ENCODE data around the gene STXBP6.

Gene STXBP6

DNA sequence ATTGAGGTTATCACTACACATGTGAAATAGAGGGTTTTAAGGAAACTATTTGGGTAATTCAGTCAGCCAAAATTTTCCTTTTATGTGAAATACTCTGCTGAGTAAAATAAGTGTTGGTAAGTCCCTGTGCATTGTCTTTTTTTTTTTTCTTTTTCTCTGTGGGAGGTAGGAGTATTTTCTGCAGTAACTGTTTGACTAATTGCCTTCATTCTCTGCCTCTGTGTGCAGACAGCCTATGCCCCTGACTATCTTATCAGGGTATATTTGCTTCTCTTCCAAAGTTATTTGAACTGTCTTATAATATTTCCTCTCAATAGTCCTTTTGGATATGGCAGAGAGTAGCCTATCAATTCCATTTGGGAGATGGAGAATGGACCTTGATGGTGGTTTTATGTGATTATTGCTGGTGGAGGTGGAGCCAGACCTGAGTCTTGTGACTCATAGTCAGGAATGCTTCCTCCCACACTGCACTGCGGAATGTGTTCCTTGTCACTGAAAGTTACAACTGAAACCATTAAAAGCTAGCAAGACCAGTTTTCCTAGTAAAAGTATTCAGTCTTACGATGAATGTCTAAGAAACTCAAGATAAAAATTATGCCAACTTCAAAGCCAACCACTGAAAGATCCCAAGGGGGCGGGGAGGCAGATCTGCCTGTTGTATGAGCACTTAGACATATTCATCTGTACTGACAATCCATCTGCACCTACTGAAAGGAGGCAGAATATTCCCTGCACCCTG lies 40.9 kb upstream of the STXBP6 start:
- no peak overlapping the region for H3K27ac ChIP-seq
- H3K36me3 ChIP-seq (replicated peaks), result no peaks in the 10 kb centered on the region
- H3K4me3 ChIP-seq (ENCODE audit: low read depth, low read length), result no peak overlapping the region
- H3K27me3 ChIP-seq (replicated peaks), result no peaks in the 10 kb centered on the region
- in situ Hi-C loops (cut with HindIII; ENCODE audit: low pct_ligation_motif_present, low sequenced_read_pairs), result no loop called here
- no peak for TF ChIP-seq CTCF (IDR thresholded peaks at IDR 0.05; ENCODE audit: low read depth, low read length, missing control alignments)
- DNase-seq, result peak; percentile 1

DNA sequence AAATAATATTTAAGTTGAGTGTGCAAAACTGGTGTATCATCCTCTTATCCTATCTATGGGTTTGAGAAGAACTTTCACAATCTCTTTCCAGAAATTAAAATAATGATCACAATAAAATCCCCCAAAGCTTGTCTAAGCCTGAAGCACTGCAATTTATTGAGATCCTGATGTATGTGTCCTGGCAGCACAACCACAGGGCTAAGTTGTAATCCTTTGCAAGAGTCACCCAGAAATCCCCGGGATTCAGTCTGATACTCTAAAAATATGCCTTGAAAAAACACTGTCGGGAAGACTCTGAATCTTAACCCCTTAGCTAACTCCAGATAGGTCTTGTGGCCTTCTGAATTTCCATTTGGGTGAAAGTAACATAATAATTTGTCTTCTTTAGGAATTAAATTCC lies 40.3 kb upstream of the STXBP6 start:
- DNase-seq, result no peak
- TF ChIP-seq CTCF (IDR thresholded peaks at IDR 0.05; ENCODE audit: low read depth, low read length, missing control alignments), result no peak
- Histone ChIP-seq H3K36me3 (replicated peaks) (no peaks in the 10 kb centered on the region), H3K4me3 (ENCODE audit: low read depth, low read length) (no peak overlapping the region), H3K27ac (no peak overlapping the region), H3K27me3 (replicated peaks) (no peaks in the 10 kb centered on the region)
- in situ Hi-C loops (cut with HindIII; ENCODE audit: low pct_ligation_motif_present, low sequenced_read_pairs), result no loop called here

GRCh38 chr14:25089496-25089895 lies 39.5 kb upstream of the STXBP6 start:
- H3K4me3 ChIP-seq (ENCODE audit: low read depth, low read length), result no peak overlapping the region
- H3K36me3 ChIP-seq (replicated peaks), result no peaks in the 10 kb centered on the region
- in situ Hi-C loops (cut with HindIII; ENCODE audit: low pct_ligation_motif_present, low sequenced_read_pairs), result no loop called here
- DNase-seq, result no peak
- H3K27me3 ChIP-seq (replicated peaks), result no peaks in the 10 kb centered on the region
- H3K27ac ChIP-seq, result no peak overlapping the region
- TF ChIP-seq CTCF (IDR thresholded peaks at IDR 0.05; ENCODE audit: low read depth, low read length, missing control alignments), result no peak

DNA sequence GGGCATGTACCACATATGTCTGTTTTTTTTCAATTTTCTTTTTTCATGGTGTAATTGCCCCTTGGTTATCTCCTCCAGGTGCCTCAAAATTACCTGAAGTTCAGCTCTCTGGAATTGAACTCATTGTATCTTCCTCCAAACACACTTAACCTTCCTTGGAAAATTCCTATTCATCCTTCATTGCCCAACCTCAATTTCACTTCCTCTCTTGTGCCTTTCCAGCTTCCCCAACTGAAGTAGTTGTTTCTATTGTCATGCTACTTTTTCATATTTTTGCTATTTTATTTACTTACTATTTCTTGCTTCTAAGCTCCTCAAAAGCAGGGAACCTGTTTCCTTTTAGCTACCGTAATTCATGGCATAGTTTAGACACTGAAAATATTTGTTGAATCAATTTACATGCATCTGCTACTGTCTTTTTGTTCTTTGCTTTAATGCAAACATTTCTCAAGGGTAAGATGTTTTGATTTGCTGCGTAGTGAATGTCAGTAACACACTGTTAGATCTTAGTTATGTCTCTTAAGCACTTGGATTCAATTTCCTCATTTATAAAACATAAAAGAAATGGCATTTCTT lies 37.0 kb upstream of the STXBP6 start:
- H3K27ac ChIP-seq, result no peak overlapping the region
- in situ Hi-C loops (cut with HindIII; ENCODE audit: low pct_ligation_motif_present, low sequenced_read_pairs), result no loop called here
- TF ChIP-seq CTCF (IDR thresholded peaks at IDR 0.05; ENCODE audit: low read depth, low read length, missing control alignments), result no peak
- H3K27me3 ChIP-seq (replicated peaks), result no peaks in the 10 kb centered on the region
- H3K4me3 ChIP-seq (ENCODE audit: low read depth, low read length), result no peak overlapping the region
- no peaks in the 10 kb centered on the region for H3K36me3 ChIP-seq (replicated peaks)
- no peak for DNase-seq

DNA sequence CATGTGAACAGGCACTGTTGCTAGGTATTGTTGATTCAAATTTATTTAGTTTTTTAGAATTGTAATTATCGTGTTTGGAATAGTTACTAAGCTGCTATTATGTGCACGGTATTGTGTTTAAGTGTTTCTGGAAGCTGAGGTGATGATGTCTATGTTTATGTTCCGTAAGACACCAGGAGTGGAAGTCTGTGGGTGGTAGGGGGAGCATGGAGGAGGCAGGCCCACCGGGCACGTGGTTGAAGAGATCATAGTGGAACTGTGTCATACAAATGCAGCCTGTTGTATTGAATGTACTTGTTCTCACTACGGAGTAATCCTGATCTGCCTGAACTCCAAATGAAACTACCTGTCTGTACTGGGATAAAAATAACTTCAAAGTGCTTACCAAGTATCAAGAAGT lies 36.1 kb upstream of the STXBP6 start:
- no peaks in the 10 kb centered on the region for H3K36me3 ChIP-seq (replicated peaks)
- no peak for DNase-seq
- H3K27ac ChIP-seq, result no peak overlapping the region
- in situ Hi-C loops (cut with HindIII; ENCODE audit: low pct_ligation_motif_present, low sequenced_read_pairs), result no loop called here
- TF ChIP-seq CTCF (IDR thresholded peaks at IDR 0.05; ENCODE audit: low read depth, low read length, missing control alignments), result no peak
- no peak overlapping the region for H3K4me3 ChIP-seq (ENCODE audit: low read depth, low read length)
- no peaks in the 10 kb centered on the region for H3K27me3 ChIP-seq (replicated peaks)

- H3K4me3 ChIP-seq (ENCODE audit: low read depth, low read length), result no peak overlapping the region
Measured at GRCh38 chr14:25080682-25081081, 30.7 kb upstream of the STXBP6 start.

More at GRCh38 chr14:25080682-25081081, 30.7 kb upstream of the STXBP6 start:
- no peak for TF ChIP-seq CTCF (IDR thresholded peaks at IDR 0.05; ENCODE audit: low read depth, low read length, missing control alignments)
- no peaks in the 10 kb centered on the region for H3K27me3 ChIP-seq (replicated peaks)
- no peak overlapping the region for H3K27ac ChIP-seq
- DNase-seq, result no peak
- H3K36me3 ChIP-seq (replicated peaks), result no peaks in the 10 kb centered on the region
- in situ Hi-C loops (cut with HindIII; ENCODE audit: low pct_ligation_motif_present, low sequenced_read_pairs), result no loop called here
